Tibial artery (tissue), 4 donors: ENCODE data around the gene PCTP.

ENCODE experiments used
- DNase-seq, 2 donors: peaks; one replicate each; pipeline ENCODE4 v3.0.0-alpha.2; 2019
- H3K27ac ChIP-seq, 2 donors: fragments of 200-600 bp; sonication (generic) in 1 of 2; 1 replicate in 1 of 2; 2 replicates in 1 of 2; pipeline ENCODE4 v1.5.1; 2018 to 2019; ENCODE audit warnings: mild to moderate bottlenecking in 1 of 2
- H3K27me3 ChIP-seq, 2 donors: fragments of 200-600 bp; sonication (generic) in 1 of 2; one replicate each; pipeline versions ENCODE4 v1.5.1 to v1.6.0; 2016 to 2019
- H3K36me3 ChIP-seq, 3 donors: fragments of 200-600 bp; sonication (generic) in 2 of 3; one replicate each; pipeline ENCODE4 v1.5.1; 2016 to 2019; ENCODE audit warnings: mild to moderate bottlenecking in 2 of 3
- H3K4me1 ChIP-seq, 4 donors: fragments of 200-600 bp; sonication (generic) in 2 of 4; 1 replicate in 3 of 4; 2 replicates in 1 of 4; pipeline ENCODE4 v1.5.1; 2016 to 2019
- H3K4me3 ChIP-seq, 2 donors: fragments of 200-600 bp; sonication (generic) in 1 of 2; 1 replicate in 1 of 2; 2 replicates in 1 of 2; pipeline ENCODE4 v1.5.1; 2018 to 2019; ENCODE audit warnings: mild to moderate bottlenecking in 2 of 2
- H3K9me3 ChIP-seq, 3 donors: fragments of 200-600 bp; sonication (generic) in 1 of 3; one replicate each; pipeline ENCODE4 v1.5.1; 2016 to 2019
- intact Hi-C: fragments of 100-400 bp; cut with DNase I; formaldehyde crosslinking; loops from one replicate; pipeline ENCODE4 v1.15.0; 2023; ENCODE audit warnings: low total_unique reads
- TF ChIP-seq, protein P1 (sequence below), 2 experiments: fragments of 200-600 bp in 1 of 2; fragments of 450-650 bp in 1 of 2; IDR thresholded peaks; one replicate each; pipeline ENCODE4 v1.5.1; 2017 to 2019; ENCODE audit warnings: antibody characterized with exemption in 2 of 2, mild to moderate bottlenecking in 1 of 2, moderate library complexity in 1 of 2

Gene PCTP

DNA sequence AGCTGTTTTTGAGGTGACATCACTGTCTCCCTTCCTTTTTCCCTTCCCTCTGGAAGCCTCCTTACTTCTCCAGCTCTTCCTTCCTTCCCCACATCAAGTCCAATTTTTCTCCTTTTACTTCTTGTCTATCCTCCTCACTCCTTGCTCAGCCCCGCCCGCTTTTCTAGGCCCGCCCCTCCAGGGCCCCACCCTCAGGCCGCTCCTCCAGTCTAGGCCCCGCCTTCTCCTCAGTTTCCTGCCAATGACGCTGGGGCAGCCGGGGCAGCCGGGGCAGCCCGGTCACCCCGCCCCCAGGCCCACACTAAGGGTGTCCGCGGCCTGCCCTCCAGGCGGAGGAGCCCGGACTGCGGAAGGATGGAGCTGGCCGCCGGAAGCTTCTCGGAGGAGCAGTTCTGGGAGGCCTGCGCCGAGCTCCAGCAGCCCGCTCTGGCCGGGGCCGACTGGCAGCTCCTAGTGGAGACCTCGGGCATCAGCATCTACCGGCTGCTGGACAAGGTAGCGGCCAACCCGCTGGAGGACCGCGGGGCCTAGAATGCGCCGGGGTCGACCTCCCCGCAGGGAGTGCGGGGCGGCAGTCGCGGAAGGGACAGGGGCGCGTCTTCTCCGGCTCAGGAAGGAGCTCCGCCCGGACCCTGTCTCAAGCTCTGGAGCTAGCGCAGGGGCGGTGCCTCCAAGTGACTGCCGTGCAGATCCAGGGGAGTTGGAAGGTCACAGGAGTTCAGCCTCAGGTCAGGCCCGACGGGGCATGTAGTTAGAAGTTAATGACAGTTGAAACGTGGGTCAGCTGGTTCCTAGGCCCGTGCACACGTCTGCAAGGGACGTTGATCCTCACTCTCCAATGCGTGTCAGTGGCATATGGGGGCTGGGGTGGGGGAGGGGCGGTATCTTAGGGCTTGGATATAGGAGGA, at the start of gene PCTP:
TSS of gene PCTP (plus strand) at position 302 of the 908 bp plus-strand sequence. CDS start at position 355, 53 bp downstream.
- intact Hi-C loops: loop anchor here (10.0 kb wide), 1 partner anchor 326 kb away; the partner anchor contains the start of gene MMD
- DNase-seq: peak; percentile 95 to 96

DNA sequence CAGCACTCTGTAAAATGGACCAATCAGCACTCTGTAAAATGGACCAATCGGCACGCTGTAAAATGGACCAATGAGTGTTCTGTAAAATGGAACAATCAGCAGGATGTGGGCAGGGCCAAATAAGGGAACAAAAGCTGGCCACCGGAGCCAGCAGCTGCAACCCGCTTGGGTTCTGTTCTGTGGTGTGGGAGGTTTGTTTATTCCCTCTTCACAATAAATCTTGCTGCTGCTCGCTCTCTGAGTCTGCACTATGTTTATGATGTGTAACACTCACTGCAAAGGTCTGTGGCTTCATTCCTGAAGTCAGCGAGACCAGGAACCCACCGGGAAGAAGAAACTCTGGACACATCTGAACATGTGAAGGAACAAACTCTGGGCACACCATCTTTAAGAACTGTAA, 48.7 kb upstream of the PCTP start:
- H3K36me3 ChIP-seq: no peaks in the 10 kb centered on the region
- H3K9me3 ChIP-seq: no peaks in the 10 kb centered on the region
- no peak overlapping the region for H3K27ac ChIP-seq
- intact Hi-C loops: no loop called here
- no peaks in the 10 kb centered on the region for H3K4me1 ChIP-seq
- H3K27me3 ChIP-seq: no peaks in the 10 kb centered on the region
- no peak overlapping the region for H3K4me3 ChIP-seq
- TF ChIP-seq, protein P1, sequence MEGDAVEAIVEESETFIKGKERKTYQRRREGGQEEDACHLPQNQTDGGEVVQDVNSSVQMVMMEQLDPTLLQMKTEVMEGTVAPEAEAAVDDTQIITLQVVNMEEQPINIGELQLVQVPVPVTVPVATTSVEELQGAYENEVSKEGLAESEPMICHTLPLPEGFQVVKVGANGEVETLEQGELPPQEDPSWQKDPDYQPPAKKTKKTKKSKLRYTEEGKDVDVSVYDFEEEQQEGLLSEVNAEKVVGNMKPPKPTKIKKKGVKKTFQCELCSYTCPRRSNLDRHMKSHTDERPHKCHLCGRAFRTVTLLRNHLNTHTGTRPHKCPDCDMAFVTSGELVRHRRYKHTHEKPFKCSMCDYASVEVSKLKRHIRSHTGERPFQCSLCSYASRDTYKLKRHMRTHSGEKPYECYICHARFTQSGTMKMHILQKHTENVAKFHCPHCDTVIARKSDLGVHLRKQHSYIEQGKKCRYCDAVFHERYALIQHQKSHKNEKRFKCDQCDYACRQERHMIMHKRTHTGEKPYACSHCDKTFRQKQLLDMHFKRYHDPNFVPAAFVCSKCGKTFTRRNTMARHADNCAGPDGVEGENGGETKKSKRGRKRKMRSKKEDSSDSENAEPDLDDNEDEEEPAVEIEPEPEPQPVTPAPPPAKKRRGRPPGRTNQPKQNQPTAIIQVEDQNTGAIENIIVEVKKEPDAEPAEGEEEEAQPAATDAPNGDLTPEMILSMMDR (IDR thresholded peaks at IDR 0.05): no peak
- DNase-seq: no peak

More for the DNA sequence above, at the start of gene PCTP:
- TF ChIP-seq, protein P1 (IDR thresholded peaks at IDR 0.05): peak; percentile 40 to 42
- H3K36me3 ChIP-seq: peaks cover 0 to 13% (median 0%) of the 10 kb centered on the region in 3 donors
- H3K4me1 ChIP-seq: peaks cover 0 to 16% (median 10%) of the 10 kb centered on the region in 4 donors
- H3K27me3 ChIP-seq: no peaks in the 10 kb centered on the region
- no peaks in the 10 kb centered on the region for H3K9me3 ChIP-seq
- peak within 1 kb of the TSS; percentile 69 to 78 for H3K4me3 ChIP-seq
- H3K27ac ChIP-seq: peak within 1 kb of the TSS; percentile 79 to 84

DNA sequence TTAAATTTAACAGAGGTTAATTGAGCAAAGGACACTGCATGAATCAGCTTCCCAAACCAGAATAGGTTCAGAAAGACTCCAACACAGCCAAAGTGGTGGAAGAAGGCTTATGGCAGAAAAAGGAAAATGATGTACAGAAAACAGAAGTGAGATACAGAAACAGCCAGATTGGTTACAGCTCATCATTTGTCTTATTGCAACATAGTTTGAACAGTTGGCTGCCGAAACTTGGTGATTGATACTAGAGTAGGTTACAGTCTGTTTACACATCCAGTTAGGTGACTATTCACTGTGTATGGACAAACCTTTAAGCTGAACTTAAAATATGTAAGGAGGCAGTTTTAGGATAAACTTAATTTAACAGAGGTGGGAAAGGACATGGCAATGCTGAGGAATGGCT, 46.5 kb upstream of the PCTP start:
- no peak for DNase-seq
- TF ChIP-seq, protein P1 (IDR thresholded peaks at IDR 0.05): no peak
- H3K9me3 ChIP-seq: no peaks in the 10 kb centered on the region
- H3K36me3 ChIP-seq: no peaks in the 10 kb centered on the region
- peaks cover 0 to 6% (median under 1%) of the 10 kb centered on the region in 4 donors for H3K4me1 ChIP-seq
- H3K27me3 ChIP-seq: no peaks in the 10 kb centered on the region
- intact Hi-C loops: no loop called here
- no peak overlapping the region for H3K27ac ChIP-seq
- no peak overlapping the region for H3K4me3 ChIP-seq

DNA sequence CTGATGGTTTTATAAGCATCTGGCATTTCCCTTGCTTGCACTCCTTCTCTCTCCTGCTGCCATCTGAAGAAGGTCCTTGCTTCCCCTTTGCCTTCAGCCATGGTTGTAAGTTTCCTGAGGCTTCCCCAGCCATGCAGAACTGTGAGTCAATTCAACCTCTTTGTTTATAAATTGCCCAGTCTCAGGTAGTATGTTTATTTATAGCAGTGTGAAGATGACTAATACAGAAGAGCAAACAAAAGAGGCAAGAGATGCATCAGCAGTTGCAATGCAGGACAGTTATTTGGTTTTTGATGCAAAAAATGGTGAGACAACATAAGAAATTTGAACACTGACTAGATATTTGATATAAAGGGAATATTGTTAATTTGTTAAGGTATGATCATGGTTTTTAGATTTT, 45.0 kb upstream of the PCTP start:
- TF ChIP-seq, protein P1 (IDR thresholded peaks at IDR 0.05): no peak
- intact Hi-C loops: no loop called here
- no peaks in the 10 kb centered on the region for H3K36me3 ChIP-seq
- no peak overlapping the region for H3K4me3 ChIP-seq
- no peaks in the 10 kb centered on the region for H3K27me3 ChIP-seq
- peaks cover 0 to 20% (median 11%) of the 10 kb centered on the region in 4 donors for H3K4me1 ChIP-seq
- H3K27ac ChIP-seq: no peak overlapping the region
- H3K9me3 ChIP-seq: no peaks in the 10 kb centered on the region
- DNase-seq: no peak

DNA sequence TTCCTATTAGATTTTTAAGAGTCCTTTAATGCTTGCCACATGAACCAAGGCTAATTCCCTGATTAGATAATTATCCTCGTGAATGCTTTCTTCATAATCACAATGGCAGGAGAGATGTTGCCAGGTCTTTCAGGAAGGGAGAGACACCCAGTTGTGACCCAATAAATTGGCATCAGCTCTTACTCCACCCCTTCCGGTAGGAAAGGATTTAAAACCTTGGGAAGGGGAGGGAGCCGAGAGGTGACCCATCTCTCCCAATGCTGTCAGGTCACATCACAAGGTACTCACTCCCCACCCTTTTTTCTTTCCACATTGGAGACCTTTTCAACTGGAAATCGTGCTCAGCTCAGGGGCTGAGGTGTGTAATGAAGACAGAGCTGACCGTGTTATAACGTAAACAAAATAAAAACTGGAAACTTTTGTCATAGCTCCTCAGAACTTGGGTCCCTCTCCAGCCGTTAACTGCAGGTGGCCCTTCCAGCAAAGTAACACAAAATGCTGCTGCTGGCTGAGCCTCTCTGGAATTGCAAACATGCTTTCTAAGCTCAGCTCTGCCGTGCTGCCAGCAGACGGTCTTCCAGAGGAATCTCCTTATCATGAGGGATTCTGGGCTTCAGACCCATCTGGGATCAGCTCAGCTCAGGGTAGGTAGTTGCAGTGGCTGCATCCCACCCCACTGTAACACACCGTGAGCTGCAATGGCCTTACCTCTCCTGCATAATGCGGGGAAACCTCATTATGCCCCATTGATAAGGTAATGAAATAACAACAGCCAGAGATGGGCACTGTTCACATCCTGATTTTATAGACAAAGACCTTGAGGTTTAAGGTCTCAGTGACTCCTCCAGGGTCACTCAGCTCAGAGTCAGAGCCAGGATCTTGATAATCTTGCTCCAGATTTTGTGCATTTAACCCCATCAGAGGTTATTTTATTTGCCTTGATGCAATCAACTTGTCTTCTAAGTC, 43.8 kb upstream of the PCTP start:
- Histone ChIP-seq H3K4me1 (peaks cover 0 to 29% (median 15%) of the 10 kb centered on the region in 4 donors), H3K36me3 (no peaks in the 10 kb centered on the region), H3K27ac (no peak overlapping the region), H3K27me3 (no peaks in the 10 kb centered on the region), H3K4me3 (no peak overlapping the region), H3K9me3 (no peaks in the 10 kb centered on the region)
- TF ChIP-seq, protein P1 (IDR thresholded peaks at IDR 0.05): no peak
- no peak for DNase-seq
- intact Hi-C loops: no loop called here
